ENCODE data around the gene ANKFN1.

GRCh38 chr17:56510554-56511342, 357.5 kb downstream of the ANKFN1 start:
- no peak for TF ChIP-seq CTCF (IDR thresholded peaks at IDR 0.05)
- no peak for TF ChIP-seq POLR2A (IDR thresholded peaks at IDR 0.05)
- no peak for TF ChIP-seq POLR2AphosphoS5 (IDR thresholded peaks at IDR 0.05)
